Measurements from ENCODE around the gene GALNT16.

GALNT16 gene

GRCh38 chr14:69320581-69321365 is 60.8 kb downstream of the GALNT16 start:
- no peak overlapping the region for H3K9ac ChIP-seq
- H2AFZ ChIP-seq (ENCODE audit: low read depth): no peak overlapping the region
- no peak overlapping the region for H3K27ac ChIP-seq
- H3K4me1 ChIP-seq (ENCODE audit: low read depth, poor library complexity, severe bottlenecking): no peaks in the 10 kb centered on the region
- H3K36me3 ChIP-seq (ENCODE audit: insufficient read depth): no peaks in the 10 kb centered on the region
- no peaks in the 10 kb centered on the region for H3K79me2 ChIP-seq (ENCODE audit: insufficient read depth, low read depth)
- H3K27me3 ChIP-seq (ENCODE audit: insufficient read depth, low read depth): no peaks in the 10 kb centered on the region
- no peak overlapping the region for H3K4me2 ChIP-seq
- H4K20me1 ChIP-seq (ENCODE audit: insufficient read depth): no peaks in the 10 kb centered on the region
- no peak for TF ChIP-seq CTCF (conservative IDR thresholded peaks at IDR 0.05; ENCODE audit: low read depth, low read length)
- no peak overlapping the region for H3K4me3 ChIP-seq (IDR thresholded peaks at IDR 0.05; ENCODE audit: insufficient read depth, low read depth, low read length)

- no peaks in the 10 kb centered on the region for H3K27me3 ChIP-seq (ENCODE audit: insufficient read depth, low read depth)
- H4K20me1 ChIP-seq (ENCODE audit: insufficient read depth): no peaks in the 10 kb centered on the region
- H3K36me3 ChIP-seq (ENCODE audit: insufficient read depth): no peaks in the 10 kb centered on the region
- H3K79me2 ChIP-seq (ENCODE audit: insufficient read depth, low read depth): no peaks in the 10 kb centered on the region
- H2AFZ ChIP-seq (ENCODE audit: low read depth): no peak overlapping the region
- H3K9ac ChIP-seq: no peak overlapping the region
- no peak overlapping the region for H3K4me2 ChIP-seq
- H3K27ac ChIP-seq: no peak overlapping the region
- H3K4me3 ChIP-seq (IDR thresholded peaks at IDR 0.05; ENCODE audit: insufficient read depth, low read depth, low read length): no peak overlapping the region
- TF ChIP-seq CTCF (conservative IDR thresholded peaks at IDR 0.05; ENCODE audit: low read depth, low read length): no peak
- H3K4me1 ChIP-seq (ENCODE audit: low read depth, poor library complexity, severe bottlenecking): no peaks in the 10 kb centered on the region
These were observed 61.8 kb downstream of the GALNT16 start for GRCh38 chr14:69321601-69322330.

- Histone ChIP-seq H3K36me3 (ENCODE audit: insufficient read depth) (no peaks in the 10 kb centered on the region), H4K20me1 (ENCODE audit: insufficient read depth) (no peaks in the 10 kb centered on the region), H3K9ac (no peak overlapping the region), H3K27me3 (ENCODE audit: insufficient read depth, low read depth) (no peaks in the 10 kb centered on the region), H3K4me1 (ENCODE audit: low read depth, poor library complexity, severe bottlenecking) (no peaks in the 10 kb centered on the region), H3K4me2 (no peak overlapping the region), H3K27ac (no peak overlapping the region), H2AFZ (ENCODE audit: low read depth) (no peak overlapping the region), H3K79me2 (ENCODE audit: insufficient read depth, low read depth) (no peaks in the 10 kb centered on the region), H3K4me3 (IDR thresholded peaks at IDR 0.05; ENCODE audit: insufficient read depth, low read depth, low read length) (no peak overlapping the region)
- no peak for TF ChIP-seq CTCF (conservative IDR thresholded peaks at IDR 0.05; ENCODE audit: low read depth, low read length)
These were observed 63.5 kb downstream of the GALNT16 start for GRCh38 chr14:69323266-69323998.

GRCh38 chr14:69323999-69324282 is 64.0 kb downstream of the GALNT16 start:
- Histone ChIP-seq H3K27me3 (ENCODE audit: insufficient read depth, low read depth) (no peaks in the 10 kb centered on the region), H3K4me2 (no peak overlapping the region), H2AFZ (ENCODE audit: low read depth) (no peak overlapping the region), H3K79me2 (ENCODE audit: insufficient read depth, low read depth) (no peaks in the 10 kb centered on the region), H3K4me1 (ENCODE audit: low read depth, poor library complexity, severe bottlenecking) (no peaks in the 10 kb centered on the region), H3K9ac (no peak overlapping the region), H3K27ac (no peak overlapping the region), H4K20me1 (ENCODE audit: insufficient read depth) (no peaks in the 10 kb centered on the region), H3K36me3 (ENCODE audit: insufficient read depth) (no peaks in the 10 kb centered on the region), H3K4me3 (IDR thresholded peaks at IDR 0.05; ENCODE audit: insufficient read depth, low read depth, low read length) (no peak overlapping the region)
- no peak for TF ChIP-seq CTCF (conservative IDR thresholded peaks at IDR 0.05; ENCODE audit: low read depth, low read length)
